ENCODE data around the gene TENT5C.
A peak's percentile ranks its signal among the peaks of the same experiment; 100 is the strongest.

Gene TENT5C

DNA sequence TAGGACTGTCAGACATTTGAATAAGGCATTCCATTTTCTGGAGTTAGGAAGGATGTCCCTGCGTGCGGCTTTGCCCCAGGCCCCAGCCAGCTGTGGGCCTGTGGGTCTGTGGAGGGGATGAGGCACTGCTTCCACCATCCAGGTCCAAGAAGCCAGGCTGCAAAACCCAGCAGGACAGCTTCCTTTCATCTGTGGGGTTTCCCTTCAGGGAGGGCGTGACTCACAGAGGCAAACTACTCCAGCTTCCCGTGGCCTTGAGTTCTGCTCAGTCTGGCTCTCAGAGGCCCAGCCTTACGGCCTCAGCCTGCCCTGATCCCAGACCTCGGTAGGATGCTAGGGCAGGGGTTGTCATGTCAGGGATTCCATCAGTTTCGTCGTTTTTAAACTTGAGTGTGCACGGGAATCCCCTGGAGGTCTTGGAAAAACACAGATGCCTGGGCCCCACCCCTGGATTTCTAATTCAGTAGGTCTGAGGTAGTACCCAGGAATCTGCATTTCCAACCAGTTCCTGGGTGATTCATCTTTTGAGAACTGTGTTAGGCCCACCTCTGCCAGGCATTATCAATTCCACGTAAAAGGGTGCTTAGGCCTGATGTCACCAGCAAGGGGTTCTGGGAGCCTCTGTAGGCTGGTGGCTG lies 32.3 kb upstream of the TENT5C start:
- no peak for DNase-seq

DNA sequence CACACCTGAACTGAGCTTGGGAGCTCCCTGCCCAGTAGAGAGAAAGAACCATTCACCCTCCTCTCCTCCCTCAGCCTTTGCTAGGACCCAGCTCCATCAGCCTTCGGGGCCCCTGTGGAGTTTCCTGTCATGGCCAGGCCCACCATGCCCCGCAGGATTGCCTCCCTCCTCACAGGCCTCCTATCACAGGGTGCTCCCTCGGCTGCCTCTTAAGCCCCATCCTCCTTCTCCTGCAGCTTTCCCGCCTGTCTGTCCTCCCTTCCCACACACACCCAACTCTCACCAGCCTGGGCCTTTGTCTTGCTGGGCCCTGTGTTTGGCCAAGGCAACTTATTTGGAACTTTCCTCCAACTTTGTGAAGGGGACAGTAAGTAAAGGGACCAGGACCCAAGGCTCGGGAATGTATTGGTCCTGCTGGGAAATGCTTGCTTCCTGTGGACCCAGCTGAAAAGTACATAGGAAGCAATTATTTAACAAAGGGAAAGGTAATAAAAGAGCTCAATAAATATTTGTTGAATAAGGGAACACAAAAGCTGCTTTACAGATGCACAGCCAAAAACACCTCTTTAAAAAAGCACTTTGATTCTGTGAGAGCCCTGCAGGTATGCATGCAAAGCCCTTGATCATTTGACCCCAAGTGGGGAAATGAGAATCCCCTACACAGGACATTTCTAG lies 31.6 kb upstream of the TENT5C start:
- no peak for DNase-seq

DNA sequence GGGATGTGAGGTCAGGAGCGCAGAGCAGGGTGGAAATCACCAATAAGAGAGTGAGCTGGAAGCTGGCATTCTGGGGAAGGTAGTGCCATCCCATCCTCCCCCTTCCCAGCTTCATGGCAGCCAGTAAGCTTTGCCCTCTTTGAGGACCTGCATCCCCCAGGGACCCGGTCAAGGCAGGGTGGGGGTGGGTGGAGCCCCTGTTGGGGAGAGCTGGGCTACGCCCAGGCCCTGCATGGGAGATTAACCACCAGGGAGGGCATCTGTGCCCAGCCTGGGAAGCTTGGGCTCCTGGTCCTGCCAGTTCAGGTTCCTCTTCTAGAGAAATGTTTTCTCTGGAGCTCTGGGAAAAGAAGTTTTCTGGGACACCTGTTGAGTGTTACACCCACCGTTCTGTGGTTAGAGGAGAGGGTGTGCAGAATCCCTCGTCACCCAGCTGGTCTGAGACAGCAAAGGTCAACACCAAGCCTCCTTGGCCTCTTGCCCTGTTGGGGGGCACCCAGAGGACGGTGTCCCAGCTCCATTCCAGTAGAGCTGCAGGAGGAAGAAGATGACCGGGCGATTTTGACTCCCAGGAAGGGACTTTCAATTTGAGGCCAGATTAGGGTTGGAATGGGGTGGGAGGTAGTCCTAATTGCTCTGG lies 30.1 kb upstream of the TENT5C start:
- no peak for DNase-seq

DNA sequence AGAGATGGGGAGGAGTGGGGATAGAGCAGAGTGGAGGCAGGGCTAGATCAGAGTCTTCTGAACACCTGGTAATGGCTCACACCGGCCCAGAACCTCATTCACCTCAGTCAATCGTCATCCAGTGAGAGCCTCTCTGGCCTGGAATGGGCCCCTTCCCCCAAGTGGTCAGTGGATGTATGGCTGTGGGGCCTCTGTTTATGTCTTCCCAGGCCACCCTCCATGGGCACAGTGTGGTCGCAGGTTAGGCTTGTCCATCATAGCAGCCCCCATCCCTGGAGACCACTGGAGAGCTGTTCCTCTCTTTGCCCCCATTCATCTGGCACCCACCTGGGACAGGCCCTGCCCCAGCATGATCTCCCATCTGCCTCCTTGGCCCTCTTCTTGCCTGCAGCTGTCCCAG lies 29.6 kb upstream of the TENT5C start:
- DNase-seq: no peak

DNA sequence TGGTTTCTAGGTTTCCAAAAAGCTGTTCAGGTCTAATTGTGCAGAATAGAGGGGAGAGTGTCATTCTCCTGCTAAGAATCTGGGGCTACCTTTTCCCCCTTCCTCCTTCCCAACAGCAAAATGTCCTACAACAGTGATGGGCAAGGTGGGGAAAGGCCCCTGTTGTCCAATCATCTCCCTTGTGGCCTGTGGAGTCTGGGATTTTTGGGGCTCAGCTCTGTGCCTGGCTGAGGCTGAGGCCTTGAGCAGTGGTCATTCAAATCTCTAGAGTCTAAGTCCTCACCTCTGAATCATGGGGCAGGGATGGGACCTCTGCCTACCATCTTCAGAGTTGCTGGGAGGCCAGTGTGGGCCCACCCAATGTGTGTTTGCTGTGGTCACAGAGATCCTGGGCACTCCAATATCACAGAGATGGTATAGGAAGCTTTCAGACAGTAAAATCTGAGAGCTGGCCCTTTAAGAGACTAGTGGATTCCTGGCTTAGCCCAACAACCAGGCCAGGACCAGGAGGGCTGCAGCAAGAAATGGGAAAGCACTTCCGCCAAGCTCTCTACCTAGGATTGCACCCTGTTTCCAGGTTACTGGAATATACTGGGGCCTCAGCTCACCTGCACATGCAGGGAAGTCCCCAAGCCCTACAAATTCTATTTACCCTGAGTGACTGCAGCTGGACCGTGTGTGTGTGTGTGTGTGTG lies 28.5 kb upstream of the TENT5C start:
- no peak for DNase-seq

DNA sequence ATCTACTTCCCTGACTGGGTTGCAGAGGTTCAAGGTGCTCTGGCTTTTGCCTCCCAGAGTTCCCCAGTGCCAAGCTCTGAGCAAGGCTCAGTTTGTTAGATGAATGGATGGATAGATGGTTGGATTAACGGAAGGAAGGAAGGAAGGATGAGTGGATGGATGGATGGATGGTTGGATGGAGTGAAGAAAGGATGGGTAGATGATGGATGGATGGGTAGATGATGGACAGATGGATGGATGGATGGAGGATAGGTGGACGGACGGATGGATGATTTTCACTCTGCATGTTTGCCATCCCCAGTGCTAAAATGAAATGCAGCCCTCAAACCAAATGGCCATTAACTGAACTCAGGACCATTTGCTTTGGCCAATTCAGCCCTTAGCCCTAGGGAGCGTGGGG lies 27.4 kb upstream of the TENT5C start:
- DNase-seq: no peak

DNA sequence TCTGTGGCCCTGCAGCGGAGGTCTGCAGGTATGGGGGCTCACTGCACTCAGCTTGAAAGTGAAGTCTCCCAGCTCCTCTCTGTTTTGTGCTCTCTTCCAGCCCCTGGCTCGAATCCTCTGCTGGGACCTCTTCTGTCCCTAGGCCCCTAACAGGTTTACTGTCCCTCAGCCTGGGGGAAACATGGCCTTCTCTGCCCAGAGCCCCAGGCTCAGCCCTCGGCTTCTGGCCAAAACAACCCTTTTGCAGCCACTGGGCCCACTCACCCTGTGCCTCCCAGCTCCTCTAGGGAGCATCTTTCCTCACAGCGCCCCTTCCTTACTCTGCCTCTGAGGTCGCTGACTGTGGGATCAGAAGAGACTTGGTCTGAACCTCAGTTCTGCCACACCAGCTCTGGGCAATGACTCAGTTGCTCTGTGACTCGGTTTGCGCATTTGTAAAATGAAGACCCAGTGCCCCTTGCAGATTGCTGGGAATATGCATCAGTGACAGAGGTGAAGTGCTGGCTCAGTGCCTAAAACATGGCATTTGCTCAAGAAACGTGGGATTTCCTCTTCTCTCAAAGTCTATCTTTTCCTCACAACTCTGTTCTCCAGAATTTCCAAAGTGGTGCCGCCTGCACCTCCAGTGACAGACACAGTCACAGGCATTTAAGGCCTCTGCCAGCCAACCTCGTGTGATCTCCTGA lies 26.5 kb upstream of the TENT5C start:
- no peak for DNase-seq

DNA sequence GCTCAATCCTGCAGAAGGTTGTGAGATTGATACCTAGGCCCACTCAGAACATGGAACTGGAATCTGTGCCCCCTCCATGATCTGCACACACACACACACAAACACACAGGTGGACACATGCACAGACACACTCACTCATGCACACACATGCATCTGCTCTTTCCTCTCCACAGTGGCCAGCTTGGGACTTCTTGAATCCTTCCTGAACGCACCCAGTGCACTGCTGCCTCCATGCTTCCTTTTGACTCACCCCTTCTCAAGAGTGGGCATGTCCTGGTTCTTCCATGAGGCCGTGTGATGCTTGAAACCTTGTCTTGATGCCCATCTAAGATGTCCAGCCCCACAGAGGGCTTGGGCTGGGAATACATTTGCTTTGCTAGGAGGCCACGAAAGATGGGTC lies 25.4 kb upstream of the TENT5C start:
- DNase-seq: no peak

DNA sequence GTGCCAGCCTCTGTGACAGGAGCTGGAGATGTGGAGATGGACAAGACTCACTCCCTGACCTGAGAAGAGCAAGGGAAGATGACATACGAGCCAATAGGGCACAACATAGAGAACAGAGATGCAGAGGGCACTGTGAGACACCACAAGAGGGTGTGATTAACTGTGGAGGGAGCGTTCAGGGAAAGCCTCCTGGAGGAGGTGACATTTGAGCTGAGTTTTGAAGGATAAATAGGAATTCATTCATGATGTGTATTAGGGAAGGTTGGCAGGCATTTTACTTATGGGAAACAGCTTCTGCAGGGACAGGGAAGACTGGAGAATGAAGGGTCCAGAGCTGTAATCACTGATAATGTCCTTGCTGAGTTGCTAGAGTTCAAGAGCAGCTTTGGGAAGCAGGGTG lies 25.0 kb upstream of the TENT5C start:
- no peak for DNase-seq

DNA sequence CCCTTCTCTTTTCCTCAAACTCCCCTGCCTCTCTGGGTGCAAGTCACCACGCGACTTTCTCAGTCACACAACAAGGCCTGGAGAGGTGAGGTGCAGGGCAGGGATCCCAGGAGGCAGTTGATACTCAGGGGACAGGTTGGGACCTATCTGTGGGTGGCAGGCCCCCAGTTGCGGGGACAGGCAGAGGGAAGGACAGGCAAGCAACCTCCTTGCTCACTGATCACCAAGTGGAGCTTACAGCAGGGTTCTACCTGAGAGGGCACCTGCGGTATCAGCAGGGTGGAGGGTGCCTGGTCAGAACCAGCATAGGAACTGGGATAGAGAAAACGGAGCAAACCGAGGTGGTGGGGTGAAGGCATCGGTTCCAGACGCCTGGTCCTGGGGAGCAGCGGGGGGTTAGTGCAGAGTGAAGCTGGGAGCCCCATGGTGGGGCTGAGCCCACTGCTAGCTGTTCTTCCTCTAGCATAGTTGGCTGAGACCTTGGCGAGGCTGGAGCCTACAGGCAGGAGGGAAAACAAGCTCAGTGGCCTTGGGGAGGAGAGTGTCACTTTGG lies 24.4 kb upstream of the TENT5C start:
- no peak for DNase-seq

DNA sequence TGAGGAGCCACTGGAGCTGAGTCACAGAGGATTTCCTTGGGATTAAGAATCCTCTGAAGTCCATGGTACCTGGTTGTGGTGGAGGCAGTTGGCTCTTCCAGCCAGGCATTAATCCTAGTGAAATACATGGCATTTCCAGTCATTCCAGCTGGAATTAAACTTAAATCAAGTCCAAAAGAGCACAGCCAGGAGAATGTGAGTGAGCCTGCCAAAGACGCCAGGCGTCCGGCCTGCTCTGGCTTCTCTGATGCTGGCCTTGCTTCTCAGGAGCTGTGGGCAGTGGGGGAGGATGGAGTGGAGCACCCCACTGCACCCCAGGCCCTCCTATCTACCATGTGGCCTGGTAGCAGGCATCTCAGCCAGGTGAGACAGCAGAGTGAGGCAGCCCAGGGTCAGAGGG lies 23.4 kb upstream of the TENT5C start:
- DNase-seq: no peak

DNA sequence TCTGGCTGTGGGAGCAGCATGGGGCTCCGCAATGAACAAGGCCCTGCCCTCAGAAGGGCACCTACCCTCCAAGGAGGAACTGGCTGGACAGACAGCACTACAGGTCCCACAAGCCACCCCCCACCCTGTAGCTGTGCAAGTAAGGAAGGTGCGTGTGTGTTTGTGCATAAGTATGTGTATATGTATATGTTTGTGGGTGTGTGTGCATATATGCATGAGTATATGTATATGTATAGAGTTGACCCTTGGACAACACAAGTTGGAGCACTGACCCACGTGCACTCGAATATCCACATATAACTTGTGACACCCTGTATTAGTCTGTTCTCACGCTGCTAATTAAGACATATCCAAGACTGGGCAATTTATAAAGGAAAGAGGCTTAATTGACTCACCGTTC lies 22.6 kb upstream of the TENT5C start:
- DNase-seq: no peak

DNA sequence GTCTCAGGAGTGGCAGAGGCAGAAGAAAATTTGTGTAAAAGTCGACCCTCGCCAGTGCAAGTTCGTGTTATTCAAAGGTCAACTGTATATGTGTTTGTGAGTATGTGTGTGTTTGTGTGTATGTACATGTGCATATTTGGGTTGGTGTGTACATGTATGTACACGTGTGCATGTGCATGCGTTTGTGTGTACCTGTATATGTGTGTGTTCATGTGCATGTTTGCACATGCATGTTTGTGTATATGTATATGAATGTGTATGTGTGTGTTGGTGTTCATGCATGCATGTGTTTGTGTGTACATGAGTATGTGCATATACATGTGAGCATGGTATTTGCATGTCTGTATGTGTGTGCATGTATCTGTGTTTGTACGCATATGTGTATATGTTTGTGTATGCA lies 21.7 kb upstream of the TENT5C start:
- DNase-seq: no peak

DNA sequence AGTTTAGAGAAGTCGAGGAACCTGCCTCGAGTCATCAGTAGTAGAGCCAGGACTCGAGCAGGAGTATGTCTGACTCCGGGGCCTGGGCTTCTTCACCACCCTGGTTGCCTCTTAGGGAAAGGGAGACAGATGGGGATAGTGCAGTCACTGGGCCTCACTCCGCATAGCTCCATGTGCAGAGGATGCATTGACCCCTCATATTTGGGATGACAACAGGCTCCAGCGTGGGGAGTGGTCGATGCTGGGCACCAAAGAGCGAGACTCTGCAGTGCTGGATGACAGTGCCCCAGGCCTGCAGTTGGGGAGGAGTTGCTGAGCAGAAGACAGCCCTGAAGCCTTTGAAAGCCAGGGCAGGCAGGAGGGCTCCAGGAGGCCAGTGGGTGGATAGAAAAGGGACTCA lies 20.8 kb upstream of the TENT5C start:
- no peak for DNase-seq

DNA sequence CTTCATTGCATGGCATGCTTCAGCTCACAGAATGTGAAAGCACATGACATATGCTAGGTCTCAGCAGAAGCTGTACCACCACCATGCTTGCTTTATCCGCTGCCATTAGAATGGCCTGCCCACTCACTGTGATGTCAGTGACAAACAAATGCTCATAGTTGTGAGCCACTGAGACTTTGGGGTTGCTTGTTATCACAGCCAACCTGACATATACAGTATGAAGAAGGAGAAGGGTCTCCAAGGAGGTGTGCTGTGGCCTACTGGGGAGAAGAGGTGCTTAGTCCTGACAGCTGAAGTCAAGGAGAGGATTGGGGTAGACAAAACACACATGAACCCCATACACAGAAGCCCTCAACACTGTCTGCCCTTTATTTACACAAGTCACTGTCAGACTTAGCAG lies 19.5 kb upstream of the TENT5C start:
- DNase-seq: no peak

DNA sequence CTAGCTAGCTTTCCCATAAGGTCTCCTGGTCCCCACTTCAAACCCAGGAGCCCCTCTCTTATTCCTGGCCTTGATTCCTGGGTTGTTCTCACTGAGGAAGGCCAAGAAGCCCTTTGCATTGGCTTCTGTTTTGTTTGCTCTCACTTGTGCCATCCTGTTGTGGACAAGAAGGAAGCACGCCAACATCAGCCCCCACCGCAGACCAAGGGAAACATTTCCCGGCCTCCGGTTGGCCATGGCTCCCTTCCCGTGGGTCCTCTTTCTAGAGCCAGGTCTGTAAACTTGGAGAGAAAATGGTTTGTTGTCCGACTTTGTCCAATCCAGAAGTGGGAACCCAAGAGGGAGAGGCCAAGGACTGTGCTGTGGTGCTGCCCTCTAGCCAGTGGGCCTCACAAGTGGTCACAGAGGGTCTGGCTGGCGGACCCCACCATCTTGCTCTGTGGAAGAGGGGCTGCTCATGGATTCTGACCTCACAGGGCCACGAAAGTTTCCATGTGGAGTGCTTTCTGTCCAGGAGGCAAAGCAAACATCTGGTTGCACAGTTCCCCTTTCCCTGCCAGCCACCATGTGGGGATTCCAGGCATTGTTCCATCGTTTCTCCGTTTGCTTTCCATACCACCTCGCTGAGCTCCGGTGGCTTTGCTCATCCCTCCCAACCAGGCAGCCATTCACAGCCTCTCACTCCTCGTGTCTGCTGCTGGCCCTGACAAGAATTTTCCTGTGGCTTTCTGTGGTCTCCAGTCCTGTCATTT lies 18.9 kb upstream of the TENT5C start:
- DNase-seq: no peak

DNA sequence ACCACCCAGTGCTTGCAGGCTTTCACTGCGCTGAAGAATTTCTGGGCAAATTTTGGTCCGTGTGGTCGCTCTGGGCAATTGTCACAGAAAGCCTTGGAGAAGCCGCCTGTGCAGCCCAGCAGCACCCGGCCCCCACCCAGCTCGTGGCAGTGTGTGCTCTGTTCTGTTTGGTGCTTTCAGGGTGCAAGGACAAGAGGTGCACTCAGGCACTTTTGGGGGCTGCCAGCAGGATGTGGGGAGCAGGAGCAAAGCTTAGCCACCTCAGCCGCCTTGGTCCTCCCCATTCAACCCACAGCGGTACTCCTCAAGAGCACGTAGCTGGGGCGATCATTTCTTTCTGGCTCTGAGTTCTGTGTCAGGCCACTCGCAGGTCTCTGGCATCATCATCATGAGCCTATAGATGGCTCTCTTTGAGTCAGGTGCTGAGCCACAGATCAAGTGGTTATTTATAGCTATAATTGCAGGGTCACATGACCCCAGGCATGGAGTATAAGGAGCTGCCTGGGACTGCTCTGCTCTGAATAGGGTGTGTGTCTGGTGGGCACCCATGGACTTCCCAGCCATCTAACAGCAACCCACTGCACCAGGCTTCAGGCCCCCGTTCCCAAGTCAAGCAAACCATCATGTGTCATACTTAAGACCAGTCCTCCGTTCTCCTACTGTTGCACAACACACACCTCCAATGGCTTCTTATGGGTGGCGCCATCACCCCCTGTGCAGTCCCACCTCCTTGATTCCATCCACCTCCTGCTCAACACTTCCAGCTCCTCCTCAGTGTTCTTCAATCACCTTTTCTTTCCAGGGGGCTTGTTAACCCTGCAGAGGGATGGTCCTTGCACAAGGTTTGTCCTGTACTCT lies 18.1 kb upstream of the TENT5C start:
- no peak for DNase-seq

DNA sequence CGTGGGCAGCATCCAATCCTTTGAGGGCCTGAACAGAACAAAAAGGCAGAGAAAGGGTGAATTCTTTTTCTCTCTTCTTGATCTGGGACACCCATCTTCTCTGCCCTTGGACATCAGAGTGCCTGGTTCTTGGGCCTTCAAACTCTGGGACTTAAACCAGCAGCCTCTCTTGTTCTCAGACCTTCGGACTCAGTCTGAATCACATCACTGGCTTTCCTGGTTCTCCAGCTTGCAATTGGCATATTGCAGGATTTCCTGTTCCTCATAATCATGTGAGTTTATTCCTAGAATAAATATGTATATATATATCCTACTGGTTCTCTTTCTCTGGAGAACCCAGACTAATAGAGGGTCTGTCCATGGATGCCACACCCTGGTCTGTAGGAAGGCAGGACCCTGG lies 16.3 kb upstream of the TENT5C start:
- no peak for DNase-seq

DNA sequence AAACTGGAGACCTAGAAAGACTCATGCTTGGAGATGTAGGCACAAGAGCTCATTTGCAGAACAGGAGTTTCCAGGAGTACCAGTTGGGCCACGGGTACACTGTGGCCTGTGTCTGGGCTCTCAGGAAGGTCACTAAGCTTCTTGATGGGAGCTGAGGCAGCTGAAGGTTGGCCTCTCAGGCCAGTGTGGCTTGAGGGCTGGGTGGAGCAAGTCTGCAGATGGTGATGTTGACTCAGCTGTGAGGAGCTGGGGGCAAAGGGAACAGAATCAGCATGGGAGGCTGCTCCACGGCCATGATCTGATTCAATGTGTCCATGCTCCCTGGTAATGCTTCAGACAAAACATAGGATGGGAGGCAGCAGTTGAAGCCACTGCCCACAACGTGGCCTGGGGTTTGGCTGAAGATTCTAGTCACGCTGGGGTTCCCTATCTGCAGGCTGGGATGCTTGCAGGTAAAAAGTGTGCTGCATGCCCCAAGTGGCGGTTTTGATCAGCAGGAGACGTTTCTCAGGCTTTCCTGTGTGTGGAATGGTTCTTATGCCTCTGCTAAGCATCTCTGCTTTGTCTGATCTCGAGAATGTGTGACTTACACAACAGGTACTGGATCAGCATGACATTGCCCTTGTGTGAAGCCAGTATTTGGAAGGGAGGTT lies 15.4 kb upstream of the TENT5C start:
- no peak for DNase-seq

DNA sequence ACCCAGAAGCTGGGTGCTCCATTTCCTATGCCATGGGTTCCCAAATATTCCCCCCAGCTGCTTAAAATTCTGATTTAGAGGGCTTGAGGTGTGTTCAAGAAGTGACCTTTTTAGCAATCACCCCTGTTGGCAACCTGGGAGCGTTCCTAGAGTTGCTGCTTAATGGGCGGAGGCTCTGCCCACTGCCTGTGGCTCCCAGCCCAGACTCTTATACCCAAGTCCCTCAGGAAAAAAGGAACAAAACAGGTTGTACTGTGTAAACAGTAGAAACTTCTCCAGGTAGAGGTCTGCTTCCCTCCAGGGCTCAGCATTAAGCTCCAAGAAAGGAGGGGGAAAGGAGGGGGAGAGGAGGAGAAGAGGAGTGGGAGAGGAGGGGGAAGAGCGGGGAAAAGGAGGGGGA lies 14.6 kb upstream of the TENT5C start:
- peak; percentile 20 for DNase-seq

DNA sequence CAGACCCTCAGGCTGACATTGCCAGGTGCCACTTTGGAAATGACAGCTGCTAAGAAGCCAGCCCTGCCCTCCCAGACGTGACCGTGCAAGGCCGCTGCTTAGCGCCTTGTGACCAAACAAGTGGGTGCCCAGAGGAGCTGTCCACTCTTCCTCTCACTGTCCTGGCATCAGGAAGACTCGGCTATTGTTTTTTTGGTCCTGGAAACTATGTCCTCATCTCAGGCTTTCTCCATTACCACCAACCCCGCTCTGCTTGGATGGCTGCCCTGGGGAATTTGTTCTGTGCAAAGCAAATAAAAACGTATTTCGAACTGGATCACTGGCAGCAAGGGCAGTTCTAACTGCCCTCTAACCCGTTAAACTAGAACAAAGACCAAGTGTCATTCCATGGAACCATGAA lies 13.7 kb upstream of the TENT5C start:
- no peak for DNase-seq
